Stimulated activated CD4-positive, alpha-beta T cell treated with anti-CD3 and anti-CD28 coated beads, Interleukin-1b, Interleukin-23, amount 100 ng/mL, for 48 hours (primary cell): ENCODE measurements around the gene RUFY1.

ENCODE experiments used
- DNase-seq: peaks from one replicate; pipeline ENCODE4 v3.0.0-alpha.2; 2020

RUFY1 gene

GRCh38 chr5:179605026-179605833, 54.9 kb downstream of the RUFY1 start:
- no peak for DNase-seq

- DNase-seq = no peak
Measured at GRCh38 chr5:179606071-179606909, 55.9 kb downstream of the RUFY1 start.

GRCh38 chr5:179606910-179607159, 56.5 kb downstream of the RUFY1 start:
- DNase-seq = no peak

GRCh38 chr5:179607160-179607931, 57.0 kb downstream of the RUFY1 start:
- DNase-seq = no peak

- DNase-seq = no peak
Measured at GRCh38 chr5:179608131-179608581, 57.8 kb downstream of the RUFY1 start.

- no peak for DNase-seq
Measured at GRCh38 chr5:179609834-179610108, 59.4 kb downstream of the RUFY1 start.

- no peak for DNase-seq
Measured at GRCh38 chr5:179610109-179610902, 60.0 kb downstream of the RUFY1 start.

GRCh38 chr5:179610903-179611265, 60.5 kb downstream of the RUFY1 start:
- no peak for DNase-seq

- DNase-seq = no peak
Measured at GRCh38 chr5:179612577-179613459, 62.5 kb downstream of the RUFY1 start.

- no peak for DNase-seq
Measured at GRCh38 chr5:179613460-179614071, 63.2 kb downstream of the RUFY1 start.

- DNase-seq = no peak
Measured at GRCh38 chr5:179614745-179615144, 64.4 kb downstream of the RUFY1 start.

GRCh38 chr5:179615203-179615602, 64.8 kb downstream of the RUFY1 start:
- DNase-seq = no peak

GRCh38 chr5:179616002-179616594, 65.7 kb downstream of the RUFY1 start:
- no peak for DNase-seq

- no peak for DNase-seq
Measured at GRCh38 chr5:179617930-179618329, 67.6 kb downstream of the RUFY1 start.

GRCh38 chr5:179618923-179619554, 68.7 kb downstream of the RUFY1 start:
- no peak for DNase-seq

- DNase-seq = no peak
Measured at GRCh38 chr5:179619776-179620175, 69.4 kb downstream of the RUFY1 start.

GRCh38 chr5:179620293-179620692, 69.9 kb downstream of the RUFY1 start:
- no peak for DNase-seq

- DNase-seq = no peak
Measured at GRCh38 chr5:179620703-179621350, 70.5 kb downstream of the RUFY1 start.

- DNase-seq = no peak
Measured at GRCh38 chr5:179621551-179622214, 71.3 kb downstream of the RUFY1 start.
